Astrocyte (in vitro differentiated cells and primary cell): Measurements from ENCODE around the gene DHTKD1. TPM values are rescaled to one million over a fixed set of nuclear protein-coding genes. Genes with fewer than 3 reads are reported as not detected.

Experiments used
- DNase-seq: peaks from one replicate; pipeline ENCODE4 v3.0.0-alpha.2; 2010; ENCODE audit warnings: low read depth
- FAIRE-seq: peaks from 2 replicates; lab custom pipeline; 2011; peaks lifted over from hg19 to GRCh38; lab: Jason Lieb, UNC
- H2AFZ ChIP-seq: 2 replicates; pipeline ENCODE4 v1.6.0; 2012; ENCODE audit warnings: low read depth, low read length, inconsistent platforms
- H3K27ac ChIP-seq: 2 replicates; pipeline ENCODE4 v1.5.1; 2011; ENCODE audit warnings: low read depth, low read length, inconsistent platforms
- H3K27me3 ChIP-seq: 2 replicates; pipeline ENCODE4 v1.6.0; 2011; ENCODE audit warnings: low read length, inconsistent platforms; ENCODE audit not compliant: insufficient read depth
- H3K36me3 ChIP-seq: 2 replicates; pipeline ENCODE4 v1.5.1; 2011; ENCODE audit warnings: low read length, inconsistent platforms; ENCODE audit not compliant: insufficient read depth
- H3K4me1 ChIP-seq: 2 replicates; pipeline ENCODE4 v1.5.1; 2011; ENCODE audit warnings: low read length, inconsistent platforms; ENCODE audit not compliant: insufficient read depth
- H3K4me2 ChIP-seq: 2 replicates; pipeline ENCODE4 v1.6.0; 2012; ENCODE audit warnings: low read length, inconsistent platforms
- H3K4me3 ChIP-seq: 2 replicates; pipeline ENCODE4 v1.5.1; 2011; ENCODE audit warnings: low read depth, mild to moderate bottlenecking, low read length, inconsistent platforms; ENCODE audit not compliant: insufficient read depth
- H3K79me2 ChIP-seq: 2 replicates; pipeline ENCODE4 v1.6.0; 2012; ENCODE audit warnings: mild to moderate bottlenecking, low read length, inconsistent platforms; ENCODE audit not compliant: insufficient read depth
- H3K9ac ChIP-seq: 2 replicates; pipeline ENCODE4 v1.6.0; 2012; ENCODE audit warnings: mild to moderate bottlenecking, low read length, inconsistent platforms
- H3K9me3 ChIP-seq: 2 replicates; pipeline ENCODE4 v1.5.1; 2012; ENCODE audit warnings: low read depth, mild to moderate bottlenecking, low read length, inconsistent platforms; ENCODE audit not compliant: insufficient read depth
- H4K20me1 ChIP-seq: 2 replicates; pipeline ENCODE4 v1.6.0; 2012; ENCODE audit warnings: low read length, inconsistent platforms; ENCODE audit not compliant: insufficient read depth
- H3K27ac Mint-ChIP-seq: one replicate; pipeline ENCODE4 v1.8.0; 2021; ENCODE audit warnings: mild to moderate bottlenecking, mixed read lengths; ENCODE audit not compliant: unreplicated experiment
- H3K27me3 Mint-ChIP-seq: one replicate; pipeline ENCODE4 v1.8.0; 2021; ENCODE audit warnings: low read depth, mixed read lengths; ENCODE audit not compliant: unreplicated experiment
- H3K36me3 Mint-ChIP-seq: one replicate; pipeline ENCODE4 v1.8.0; 2021; ENCODE audit warnings: low read depth, mixed read lengths; ENCODE audit not compliant: unreplicated experiment
- H3K4me1 Mint-ChIP-seq: one replicate; pipeline ENCODE4 v1.8.0; 2021; ENCODE audit warnings: low read depth, mixed read lengths; ENCODE audit not compliant: unreplicated experiment
- H3K4me3 Mint-ChIP-seq: one replicate; pipeline ENCODE4 v1.8.0; 2021; ENCODE audit warnings: mild to moderate bottlenecking, moderate library complexity, mixed read lengths; ENCODE audit not compliant: unreplicated experiment
- H3K9me3 Mint-ChIP-seq: one replicate; pipeline ENCODE4 v1.8.0; 2021; ENCODE audit warnings: mild to moderate bottlenecking, mixed read lengths; ENCODE audit not compliant: unreplicated experiment
- CTCF ChIP-seq: IDR thresholded peaks from 2 replicates; pipeline ENCODE4 v1.5.1; 2011; ENCODE audit warnings: low read depth, mild to moderate bottlenecking, inconsistent platforms, low read length, moderate library complexity; ENCODE audit not compliant: insufficient read depth
- EZH2 ChIP-seq: IDR thresholded peaks from 2 replicates; pipeline ENCODE4 v1.6.1; 2012; ENCODE audit warnings: mild to moderate bottlenecking, low read length, inconsistent platforms; ENCODE audit not compliant: insufficient read depth
- total RNA-seq: library from RNA; stranded (reverse); gene quantifications from 2 replicates; pipeline ENCODE4 v1.2.1, GENCODE V29; 2021

The DHTKD1 gene
- total RNA-seq, 1 donor from 2014 or later: 19.5 TPM

GRCh38 chr10:12020574-12020973, 48.2 kb upstream of the DHTKD1 start:
- H3K36me3 ChIP-seq: peaks cover 3% of the 10 kb centered on the region
- no peak overlapping the region for H3K27ac ChIP-seq
- TF ChIP-seq EZH2: no peak
- no peak for TF ChIP-seq CTCF
- no peak overlapping the region for H3K9ac ChIP-seq
- peaks cover 3% of the 10 kb centered on the region for H3K36me3 Mint-ChIP-seq
- no peaks in the 10 kb centered on the region for H3K9me3 ChIP-seq
- no peak overlapping the region for H2AFZ ChIP-seq
- peaks cover 52% of the 10 kb centered on the region for H3K79me2 ChIP-seq
- no peak overlapping the region for H3K4me3 ChIP-seq
- H3K4me1 Mint-ChIP-seq: no peaks in the 10 kb centered on the region
- DNase-seq (no peak), FAIRE-seq (no peak)
- H3K9me3 Mint-ChIP-seq: no peaks in the 10 kb centered on the region
- no peak overlapping the region for H3K4me3 Mint-ChIP-seq
- no peaks in the 10 kb centered on the region for H3K4me1 ChIP-seq
- peaks cover 35% of the 10 kb centered on the region for H4K20me1 ChIP-seq
- no peaks in the 10 kb centered on the region for H3K27me3 Mint-ChIP-seq
- no peak overlapping the region for H3K4me2 ChIP-seq
- no peaks in the 10 kb centered on the region for H3K27me3 ChIP-seq
- no peak overlapping the region for H3K27ac Mint-ChIP-seq

GRCh38 chr10:12022580-12023257, 46.0 kb upstream of the DHTKD1 start:
- peaks cover 68% of the 10 kb centered on the region for H3K79me2 ChIP-seq
- H3K4me1 ChIP-seq: no peaks in the 10 kb centered on the region
- no peaks in the 10 kb centered on the region for H3K9me3 ChIP-seq
- Mint-ChIP-seq H3K27me3 (no peaks in the 10 kb centered on the region), H3K4me3 (no peak overlapping the region), H3K4me1 (peaks cover 3% of the 10 kb centered on the region), H3K36me3 (peaks cover 5% of the 10 kb centered on the region), H3K27ac (no peak overlapping the region), H3K9me3 (no peaks in the 10 kb centered on the region)
- no peak for TF ChIP-seq CTCF
- no peak for TF ChIP-seq EZH2
- H3K9ac ChIP-seq: no peak overlapping the region
- H3K4me3 ChIP-seq: no peak overlapping the region
- peaks cover 34% of the 10 kb centered on the region for H4K20me1 ChIP-seq
- no peak for FAIRE-seq
- no peak overlapping the region for H3K4me2 ChIP-seq
- H2AFZ ChIP-seq: no peak overlapping the region
- H3K27me3 ChIP-seq: no peaks in the 10 kb centered on the region
- no peak overlapping the region for H3K27ac ChIP-seq
- DNase-seq: no peak
- peaks cover 8% of the 10 kb centered on the region for H3K36me3 ChIP-seq

GRCh38 chr10:12025591-12025990, 43.2 kb upstream of the DHTKD1 start:
- peaks cover 3% of the 10 kb centered on the region for H3K4me1 Mint-ChIP-seq
- H4K20me1 ChIP-seq: peaks cover 29% of the 10 kb centered on the region
- FAIRE-seq: no peak
- no peak overlapping the region for H2AFZ ChIP-seq
- no peak overlapping the region for H3K9ac ChIP-seq
- H3K4me2 ChIP-seq: no peak overlapping the region
- no peak overlapping the region for H3K4me3 Mint-ChIP-seq
- no peaks in the 10 kb centered on the region for H3K9me3 ChIP-seq
- H3K27ac Mint-ChIP-seq: no peak overlapping the region
- H3K9me3 Mint-ChIP-seq: no peaks in the 10 kb centered on the region
- no peak for DNase-seq
- no peaks in the 10 kb centered on the region for H3K27me3 Mint-ChIP-seq
- H3K36me3 ChIP-seq: peaks cover 12% of the 10 kb centered on the region
- H3K4me3 ChIP-seq: no peak overlapping the region
- no peak for TF ChIP-seq EZH2
- TF ChIP-seq CTCF: no peak
- H3K27me3 ChIP-seq: no peaks in the 10 kb centered on the region
- peaks cover 59% of the 10 kb centered on the region for H3K79me2 ChIP-seq
- peaks cover 10% of the 10 kb centered on the region for H3K36me3 Mint-ChIP-seq
- no peak overlapping the region for H3K27ac ChIP-seq
- no peaks in the 10 kb centered on the region for H3K4me1 ChIP-seq
